K562 (cell line): ENCODE measurements around the gene GALNT17. TPM values are rescaled to one million over a fixed set of nuclear protein-coding genes. Genes with fewer than 3 reads are reported as not detected.

ENCODE experiments used
- ATAC-seq: fragments of 200-7000 bp; cut with Tn5 transposase; 3 replicates; pipeline ENCODE4 v1.9.1; 2020; ENCODE audit warnings: moderate library complexity
- BruUV-seq: library from RNA; stranded (reverse); fragments of 400-500 nt; replicated peaks from 2 replicates; lab custom pipeline; 2021; lab: Mats Ljungman, UMichigan
- CTCF ChIA-PET: fragments of 300-600 bp; formaldehyde crosslinking; extraction: SDS; loops from one replicate; lab custom pipeline; 2021; ENCODE audit warnings: low intra/inter-chr PET ratio; lab: Yijun Ruan, JAX
- POLR2A ChIA-PET: fragments of 300-600, 350-650 bp; sonication (Branson Sonifier 250); formaldehyde crosslinking; extraction: SDS; loops from one replicate; lab custom pipeline; 2021; ENCODE audit warnings: antibody characterized with exemption, inconsistent platforms; lab: Yijun Ruan, JAX
- DNase-seq, 4 experiments: peaks; one replicate each; pipeline versions ENCODE4 v3.0.0 to v3.0.0-alpha.2; 2011 to 2018; ENCODE audit warnings: low spot score in 3 of 4, mixed read lengths in 3 of 4; ENCODE audit errors: extremely low read depth in 1 of 4
- FAIRE-seq: peaks from 2 replicates; lab custom pipeline; 2011; peaks lifted over from hg19 to GRCh38; lab: Jason Lieb, UNC
- H2AFZ ChIP-seq: 2 replicates; pipeline ENCODE4 v1.6.0; 2011; ENCODE audit warnings: low read depth, low read length, control low read depth, inconsistent platforms
- H3K27ac ChIP-seq: fragments of 200-600 bp; 3 replicates; pipeline ENCODE4 v1.8.0; 2011; ENCODE audit warnings: low read depth, mild to moderate bottlenecking, control low read depth, inconsistent platforms, low read length, moderate library complexity, mixed read lengths; ENCODE audit errors: extremely low read depth
- H3K27me3 ChIP-seq, 2 experiments: fragments of 300-600 bp in 1 of 2; 2 replicates in 1 of 2; 3 replicates in 1 of 2; pipeline versions ENCODE4 v1.6.0 to v1.8.0; 2011; ENCODE audit warnings: inconsistent platforms in 2 of 2, low read length in 2 of 2, mild to moderate bottlenecking in 1 of 2, mixed read lengths in 1 of 2, moderate library complexity in 1 of 2; ENCODE audit not compliant: control insufficient read depth in 2 of 2, insufficient read depth in 2 of 2
- H3K36me3 ChIP-seq: fragments of 300-600 bp; 3 replicates; pipeline ENCODE4 v1.8.0; 2011; ENCODE audit warnings: mild to moderate bottlenecking, low read length, inconsistent platforms; ENCODE audit not compliant: control insufficient read depth, insufficient read depth
- H3K4me1 ChIP-seq, 2 experiments: fragments of 200-600 bp in 1 of 2; replicated peaks in 1 of 2; 2 replicates in 1 of 2; 3 replicates in 1 of 2; pipeline versions ENCODE4 v1.5.1 to v1.8.0; 2011; ENCODE audit warnings: inconsistent platforms in 2 of 2, low read length in 2 of 2, mild to moderate bottlenecking in 1 of 2, mixed read lengths in 1 of 2, moderate library complexity in 1 of 2; ENCODE audit not compliant: control insufficient read depth in 2 of 2, insufficient read depth in 2 of 2
- H3K4me2 ChIP-seq: 2 replicates; pipeline ENCODE4 v1.6.1; 2011; ENCODE audit warnings: low read length, control low read depth, inconsistent platforms, mixed read lengths; ENCODE audit not compliant: insufficient read depth
- H3K4me3 ChIP-seq: fragments of 200-600 bp; sonication (generic), shearing (Covaris generic); 2 replicates; pipeline ENCODE4 v1.5.1; 2016; ENCODE audit warnings: control low read depth, inconsistent platforms
- H3K79me2 ChIP-seq: fragments of 200-600 bp; 3 replicates; pipeline ENCODE4 v1.8.0; 2011; ENCODE audit warnings: low read length, inconsistent platforms; ENCODE audit not compliant: control insufficient read depth, insufficient read depth
- H3K9ac ChIP-seq, 2 experiments: 2 replicates each; pipeline versions ENCODE4 v1.6.0 to v1.6.1; 2011; ENCODE audit warnings: low read depth in 2 of 2, low read length in 2 of 2, control low read depth in 1 of 2, inconsistent platforms in 1 of 2, mild to moderate bottlenecking in 1 of 2, mixed read lengths in 1 of 2; ENCODE audit not compliant: insufficient read depth in 1 of 2
- H3K9me1 ChIP-seq: one replicate; pipeline ENCODE4 v1.6.0; 2011; ENCODE audit warnings: inconsistent platforms, mild to moderate bottlenecking, low read length, moderate library complexity; ENCODE audit not compliant: control insufficient read depth, insufficient read depth
- H3K9me3 ChIP-seq: replicated peaks from 2 replicates; pipeline ENCODE4 v1.5.1; 2011; ENCODE audit warnings: low read depth, low read length, inconsistent platforms; ENCODE audit not compliant: control insufficient read depth, insufficient read depth
- H4K20me1 ChIP-seq: replicated peaks from 2 replicates; pipeline ENCODE4 v1.6.1; 2011; ENCODE audit warnings: low read length, inconsistent platforms, mixed read lengths; ENCODE audit not compliant: control insufficient read depth, insufficient read depth
- ASH1L ChIP-seq: fragments of 450-650 bp; IDR thresholded peaks from 2 replicates; pipeline ENCODE4 v1.6.1; 2018; ENCODE audit warnings: borderline replicate concordance, mild to moderate bottlenecking, low read depth; ENCODE audit not compliant: partially characterized antibody
- DIDO1 ChIP-seq: fragments of 450-650 bp; IDR thresholded peaks from 2 replicates; pipeline ENCODE4 v1.6.1; 2016; ENCODE audit warnings: low read depth, missing biosample characterization, missing genetic modification characterization
- GTF3C2 ChIP-seq: IDR thresholded peaks from 3 replicates; pipeline ENCODE4 v1.6.1; 2011; ENCODE audit warnings: borderline replicate concordance, mild to moderate bottlenecking, moderate library complexity; ENCODE audit not compliant: insufficient read length; ENCODE audit errors: extremely low read depth
- IFI16 ChIP-seq: fragments of 250-450 bp; sonication (Bioruptor Pico); IDR thresholded peaks from 2 replicates; pipeline ENCODE4 v2.1.2; 2022; ENCODE audit warnings: mild to moderate bottlenecking, inconsistent platforms
- NRF1 ChIP-seq, 2 experiments: fragments of 450-650 bp; IDR thresholded peaks in 1 of 2; conservative IDR thresholded peaks in 1 of 2; 2 replicates each; pipeline ENCODE4 v1.6.1; 2014; ENCODE audit warnings: mild to moderate bottlenecking in 2 of 2
- POLR3A ChIP-seq: IDR thresholded peaks from 2 replicates; pipeline ENCODE4 v1.6.1; 2011; ENCODE audit warnings: borderline replicate concordance, mild to moderate bottlenecking, moderate library complexity; ENCODE audit not compliant: insufficient read length, insufficient read depth; ENCODE audit errors: extremely low read depth
- RBBP5 ChIP-seq: fragments of 200-600 bp; sonication (generic); IDR thresholded peaks from 2 replicates; pipeline ENCODE4 v1.6.1; 2012; ENCODE audit warnings: borderline replicate concordance, mild to moderate bottlenecking, low read length, control low read depth, inconsistent platforms; ENCODE audit not compliant: insufficient read depth, poor library complexity, severe bottlenecking
- SMARCE1 ChIP-seq: fragments of 450-650 bp; IDR thresholded peaks from 2 replicates; pipeline ENCODE4 v1.7.1; 2016; ENCODE audit warnings: mild to moderate bottlenecking
- SMC3 ChIP-seq: conservative IDR thresholded peaks from 2 replicates; pipeline ENCODE4 v1.6.1; 2011; ENCODE audit warnings: low read depth, low read length, improper control_type of control experiment; ENCODE audit not compliant: insufficient read depth
- SREBF1 ChIP-seq: fragments of 150-350 bp; IDR thresholded peaks from 2 replicates; pipeline ENCODE4 v1.6.1; 2014; ENCODE audit warnings: antibody characterized with exemption, low read depth, low read length, borderline replicate concordance
- ZNF431 ChIP-seq: sonication (generic); formaldehyde crosslinking; IDR thresholded peaks from 2 replicates; pipeline ENCODE4 v1.8.0; 2022; ENCODE audit warnings: mild to moderate bottlenecking, missing genetic modification reagents
- WGBS: fragments of 100-300 bp; shearing (Covaris generic); methylation state at CpG from one replicate; pipeline ENCODE4 v1.1.6; 2016; ENCODE audit warnings: low coverage, mixed read lengths; ENCODE audit not compliant: insufficient coverage; ENCODE audit errors: missing lambda C conversion rate; 5-methylcytosine and 5-hydroxymethylcytosine counted together
- in situ Hi-C: fragments of 300-500 bp; cut with MboI; formaldehyde crosslinking; loops from 4 replicates; pipeline ENCODE4 v1.15.0; 2018; ENCODE audit warnings: inconsistent platforms, mixed read lengths
- intact Hi-C: fragments of 100-400 bp; cut with micrococcal nuclease; formaldehyde crosslinking; loops from 2 replicates; pipeline ENCODE4 v1.14.2; 2022
- polyA plus RNA-seq, 8 experiments: library from polyadenylated mRNA; depleted of rRNA in 4 of 8; stranded (reverse) in 5 of 8; unstranded in 3 of 8; fragments of >200 nt; fragmentation: Nextera tagmentation in 2 of 8; fragmentation: Illumina TruSeq in 1 of 8; extraction: Ambion mirVana in 2 of 8; extraction: Trizol in 1 of 8; gene quantifications; 2 replicates each; pipeline versions ENCODE4 v1.2.1 to v1.2.3, GENCODE V29; 2011 to 2014; ENCODE audit warnings: inconsistent platforms in 1 of 8, missing spikeins in 1 of 8
- total RNA-seq, 7 experiments: library from RNA; depleted of rRNA in 6 of 7; stranded (reverse); fragments of >200 nt in 6 of 7; fragmentation: Illumina TruSeq in 2 of 7; extraction: Trizol in 2 of 7; gene quantifications; 2 replicates each; pipeline versions ENCODE4 v1.2.1 to v1.2.3, GENCODE V29; 2011 to 2021; ENCODE audit warnings: low replicate concordance in 1 of 7
- TF ChIP-seq, protein P1 (sequence below): fragments of 450-650 bp; IDR thresholded peaks from 2 replicates; pipeline ENCODE4 v1.6.1; 2016; ENCODE audit warnings: mild to moderate bottlenecking

Gene GALNT17
- total and polyA plus RNA-seq, 9 of the 15 experiments (the other 6 are each of a cell fraction or from before 2014, with no cell fraction given) = not detected

DNA sequence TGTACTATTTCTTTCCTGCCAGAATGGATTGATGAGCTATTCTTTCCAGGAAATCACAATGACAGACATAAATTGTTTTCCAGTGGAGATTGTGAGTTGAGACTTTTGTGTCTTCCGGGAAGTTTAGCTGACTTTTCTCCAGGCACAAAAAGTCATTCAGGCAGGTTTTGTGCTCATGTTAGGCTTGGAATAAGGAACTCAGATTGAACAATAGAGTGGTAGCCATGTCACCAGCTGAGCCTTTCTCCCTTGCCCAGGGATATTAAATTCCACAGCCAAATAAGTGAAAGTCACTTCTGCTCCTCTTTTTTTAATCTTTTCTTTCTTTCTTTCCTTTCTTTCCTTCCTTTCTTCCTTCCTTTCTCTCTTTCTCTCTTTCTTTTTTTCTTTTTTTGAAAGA, 559.6 kb downstream of the GALNT17 start:
- ATAC-seq = no peak
- ChIA-PET POLR2A (interaction anchor here (0.5 to 0.6 kb wide), 4 partner anchors 89 to 1173 kb away, joined by 3 read pairs; no protein-coding TSS in a partner anchor), CTCF (no interaction called here)
- no TSS peak for BruUV-seq
- Histone ChIP-seq H3K79me2 (no peaks in the 10 kb centered on the region), H3K9me1 (peaks cover 3% of the 10 kb centered on the region), H3K27ac (no peak overlapping the region), H3K4me1 (no peaks in the 10 kb centered on the region), H3K9me3 (no peaks in the 10 kb centered on the region), H3K4me3 (no peak overlapping the region), H4K20me1 (no peaks in the 10 kb centered on the region), H3K9ac (no peak overlapping the region), H3K4me2 (no peak overlapping the region), H3K27me3 (peaks cover 0 to 7% of the 10 kb centered on the region in 2 experiments; a peak in 1 of 5 replicates), H2AFZ (no peak overlapping the region), H3K36me3 (no peaks in the 10 kb centered on the region)
- TF ChIP-seq SMC3 (no peak), IFI16 (no peak), POLR3A (no peak), GTF3C2 (no peak), ASH1L (no peak), SREBF1 (no peak), ZNF431 (no peak), DIDO1 (tag) (no peak), NRF1 (conservative IDR thresholded peaks at IDR 0.05 in 1 of 2, IDR thresholded peaks at IDR 0.05 in 1 of 2) (no peak), RBBP5 (no peak), SMARCE1 (no peak)
- TF ChIP-seq, protein P1, sequence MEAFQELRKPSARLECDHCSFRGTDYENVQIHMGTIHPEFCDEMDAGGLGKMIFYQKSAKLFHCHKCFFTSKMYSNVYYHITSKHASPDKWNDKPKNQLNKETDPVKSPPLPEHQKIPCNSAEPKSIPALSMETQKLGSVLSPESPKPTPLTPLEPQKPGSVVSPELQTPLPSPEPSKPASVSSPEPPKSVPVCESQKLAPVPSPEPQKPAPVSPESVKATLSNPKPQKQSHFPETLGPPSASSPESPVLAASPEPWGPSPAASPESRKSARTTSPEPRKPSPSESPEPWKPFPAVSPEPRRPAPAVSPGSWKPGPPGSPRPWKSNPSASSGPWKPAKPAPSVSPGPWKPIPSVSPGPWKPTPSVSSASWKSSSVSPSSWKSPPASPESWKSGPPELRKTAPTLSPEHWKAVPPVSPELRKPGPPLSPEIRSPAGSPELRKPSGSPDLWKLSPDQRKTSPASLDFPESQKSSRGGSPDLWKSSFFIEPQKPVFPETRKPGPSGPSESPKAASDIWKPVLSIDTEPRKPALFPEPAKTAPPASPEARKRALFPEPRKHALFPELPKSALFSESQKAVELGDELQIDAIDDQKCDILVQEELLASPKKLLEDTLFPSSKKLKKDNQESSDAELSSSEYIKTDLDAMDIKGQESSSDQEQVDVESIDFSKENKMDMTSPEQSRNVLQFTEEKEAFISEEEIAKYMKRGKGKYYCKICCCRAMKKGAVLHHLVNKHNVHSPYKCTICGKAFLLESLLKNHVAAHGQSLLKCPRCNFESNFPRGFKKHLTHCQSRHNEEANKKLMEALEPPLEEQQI = no peak
- no peak for FAIRE-seq
- no peak for DNase-seq
- in situ Hi-C loops (no loop called here), intact Hi-C loops (no loop called here)
- WGBS = 0% methylated on average over 1 of the region's 1 CpG
